ENCODE results near the gene AMZ2.
"Not testable (repeated sequence)": the region's sequence is repeated elsewhere in the genome, so short reads cannot be mapped to it uniquely, and the experiment has no call there.

AMZ2 gene

DNA sequence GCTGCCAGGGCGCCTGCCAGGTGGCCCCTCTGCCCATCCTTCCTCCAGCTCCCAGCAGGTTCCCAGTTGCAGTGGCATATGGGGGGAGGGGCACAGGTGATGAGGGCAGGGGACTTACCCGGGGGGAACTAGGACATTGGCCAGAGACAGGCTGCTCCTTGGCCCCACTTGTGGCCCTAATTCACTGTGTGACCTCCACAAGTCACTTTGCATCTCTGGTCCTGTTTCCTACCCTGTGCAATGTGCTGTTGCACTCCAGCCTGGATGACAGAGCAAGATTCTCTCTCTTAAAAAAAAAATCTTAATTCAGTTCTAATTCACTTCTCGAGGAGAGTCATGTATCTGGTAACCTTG is 46.4 kb upstream of the AMZ2 start:
- H3K23ac ChIP-seq (ENCODE audit: low read length); H3K18ac ChIP-seq (ENCODE audit: low read length); H3K4me2 ChIP-seq (ENCODE audit: low read length); H3K36me3 ChIP-seq (ENCODE audit: control insufficient read depth, insufficient read depth, low read length); H3K27ac ChIP-seq (ENCODE audit: low read depth, low read length); H2BK5ac ChIP-seq (ENCODE audit: low read length); H3K4me3 ChIP-seq (ENCODE audit: low read length); H3K4me1 ChIP-seq (ENCODE audit: control insufficient read depth, low read depth, low read length); H2AK5ac ChIP-seq (ENCODE audit: low read length); DNase-seq; H3K9ac ChIP-seq (ENCODE audit: low read length); H4K5ac ChIP-seq (ENCODE audit: low read length); H2BK15ac ChIP-seq (replicated peaks; ENCODE audit: low read depth); H3K79me2 ChIP-seq (ENCODE audit: control insufficient read depth, insufficient read depth, low read length); H3K56ac ChIP-seq (ENCODE audit: low read length); H3K79me1 ChIP-seq (ENCODE audit: low read length); H4K8ac ChIP-seq (ENCODE audit: low read depth, low read length); H3K4ac ChIP-seq (ENCODE audit: low read depth, low read length); H2BK120ac ChIP-seq (ENCODE audit: low read depth, low read length): not testable (repeated sequence)
- no CpG with 5 or more reads among the region's 3 CpGs for WGBS (ENCODE audit: extremely low coverage, insufficient coverage, low lambda C conversion rate)
- H3K27me3 ChIP-seq (ENCODE audit: insufficient read depth, low read length, poor library complexity): peaks cover 39% of the 10 kb centered on the region

GRCh38 chr17:68202321-68202720 is 45.5 kb upstream of the AMZ2 start:
- H2BK120ac ChIP-seq (ENCODE audit: low read depth, low read length); H2AK5ac ChIP-seq (ENCODE audit: low read length); H4K8ac ChIP-seq (ENCODE audit: low read depth, low read length); H3K79me2 ChIP-seq (ENCODE audit: control insufficient read depth, insufficient read depth, low read length); H3K18ac ChIP-seq (ENCODE audit: low read length); H3K56ac ChIP-seq (ENCODE audit: low read length); H4K5ac ChIP-seq (ENCODE audit: low read length); H3K23ac ChIP-seq (ENCODE audit: low read length); H3K79me1 ChIP-seq (ENCODE audit: low read length); H3K4me1 ChIP-seq (ENCODE audit: control insufficient read depth, low read depth, low read length); DNase-seq; H3K27ac ChIP-seq (ENCODE audit: low read depth, low read length); H3K4me3 ChIP-seq (ENCODE audit: low read length); H2BK5ac ChIP-seq (ENCODE audit: low read length); H2BK15ac ChIP-seq (replicated peaks; ENCODE audit: low read depth); H3K4ac ChIP-seq (ENCODE audit: low read depth, low read length); H3K9ac ChIP-seq (ENCODE audit: low read length); H3K4me2 ChIP-seq (ENCODE audit: low read length); H3K36me3 ChIP-seq (ENCODE audit: control insufficient read depth, insufficient read depth, low read length): not testable (repeated sequence)
- no CpG with 5 or more reads among the region's 2 CpGs for WGBS (ENCODE audit: extremely low coverage, insufficient coverage, low lambda C conversion rate)
- H3K27me3 ChIP-seq (ENCODE audit: insufficient read depth, low read length, poor library complexity): peaks cover 33% of the 10 kb centered on the region

DNA sequence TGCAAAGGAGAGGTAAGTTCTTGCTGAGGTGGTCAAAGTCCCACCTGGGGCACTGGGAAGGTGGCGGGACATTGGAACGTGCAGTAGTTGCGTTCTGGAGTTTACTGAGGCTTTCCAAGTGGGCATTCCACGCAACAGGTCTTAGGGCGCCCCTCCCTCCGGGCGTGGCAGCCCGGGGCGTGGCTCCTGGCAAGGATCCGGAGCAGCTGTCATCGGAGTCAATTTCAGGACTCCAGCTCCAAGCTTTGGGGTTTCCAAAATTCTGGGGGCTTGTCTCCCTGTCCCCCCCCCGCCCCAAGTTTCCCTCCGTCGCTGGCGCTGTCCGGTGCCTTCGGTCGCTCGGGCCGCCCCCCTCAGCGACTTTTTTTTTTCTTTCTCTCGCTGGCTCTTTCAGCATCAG is 43.1 kb upstream of the AMZ2 start:
- H3K27me3 ChIP-seq (ENCODE audit: insufficient read depth, low read length, poor library complexity): peaks cover 11% of the 10 kb centered on the region
- no peak overlapping the region for H3K23ac ChIP-seq (ENCODE audit: low read length)
- no peak overlapping the region for H3K18ac ChIP-seq (ENCODE audit: low read length)
- H2BK15ac ChIP-seq (replicated peaks; ENCODE audit: low read depth): no peak overlapping the region
- no peak overlapping the region for H3K9ac ChIP-seq (ENCODE audit: low read length)
- no peak overlapping the region for H3K4ac ChIP-seq (ENCODE audit: low read depth, low read length)
- no peak overlapping the region for H4K5ac ChIP-seq (ENCODE audit: low read length)
- no peak overlapping the region for H3K56ac ChIP-seq (ENCODE audit: low read length)
- H3K4me1 ChIP-seq (ENCODE audit: control insufficient read depth, low read depth, low read length): peaks cover 3% of the 10 kb centered on the region
- no CpG with 5 or more reads among the region's 22 CpGs for WGBS (ENCODE audit: extremely low coverage, insufficient coverage, low lambda C conversion rate)
- H3K79me2 ChIP-seq (ENCODE audit: control insufficient read depth, insufficient read depth, low read length): no peaks in the 10 kb centered on the region
- no peak overlapping the region for H3K27ac ChIP-seq (ENCODE audit: low read depth, low read length)
- no peak overlapping the region for H2BK120ac ChIP-seq (ENCODE audit: low read depth, low read length)
- no peak for DNase-seq
- no peak overlapping the region for H2BK5ac ChIP-seq (ENCODE audit: low read length)
- H4K8ac ChIP-seq (ENCODE audit: low read depth, low read length): no peak overlapping the region
- no peaks in the 10 kb centered on the region for H3K36me3 ChIP-seq (ENCODE audit: control insufficient read depth, insufficient read depth, low read length)
- H3K4me2 ChIP-seq (ENCODE audit: low read length): peak overlapping the region; percentile 27
- H2AK5ac ChIP-seq (ENCODE audit: low read length): no peak overlapping the region
- no peak overlapping the region for H3K4me3 ChIP-seq (ENCODE audit: low read length)
- no peaks in the 10 kb centered on the region for H3K79me1 ChIP-seq (ENCODE audit: low read length)

- H3K23ac ChIP-seq (ENCODE audit: low read length): no peak overlapping the region
- peak overlapping the region; percentile 83 for H3K9ac ChIP-seq (ENCODE audit: low read length)
- H3K79me1 ChIP-seq (ENCODE audit: low read length): no peaks in the 10 kb centered on the region
- H4K8ac ChIP-seq (ENCODE audit: low read depth, low read length): no peak overlapping the region
- H3K4ac ChIP-seq (ENCODE audit: low read depth, low read length): no peak overlapping the region
- no CpG with 5 or more reads among the region's 71 CpGs for WGBS (ENCODE audit: extremely low coverage, insufficient coverage, low lambda C conversion rate)
- no peak overlapping the region for H2AK5ac ChIP-seq (ENCODE audit: low read length)
- H3K79me2 ChIP-seq (ENCODE audit: control insufficient read depth, insufficient read depth, low read length): no peaks in the 10 kb centered on the region
- no peak overlapping the region for H2BK120ac ChIP-seq (ENCODE audit: low read depth, low read length)
- peaks cover 5% of the 10 kb centered on the region for H3K27me3 ChIP-seq (ENCODE audit: insufficient read depth, low read length, poor library complexity)
- peak overlapping the region; percentile 95 for H3K56ac ChIP-seq (ENCODE audit: low read length)
- peak overlapping the region; percentile 40 for H3K4me2 ChIP-seq (ENCODE audit: low read length)
- no peak overlapping the region for H2BK15ac ChIP-seq (replicated peaks; ENCODE audit: low read depth)
- no peak overlapping the region for H2BK5ac ChIP-seq (ENCODE audit: low read length)
- peak overlapping the region; percentile 62 for H3K4me3 ChIP-seq (ENCODE audit: low read length)
- peak overlapping the region; percentile 85 for H3K18ac ChIP-seq (ENCODE audit: low read length)
- no peaks in the 10 kb centered on the region for H3K36me3 ChIP-seq (ENCODE audit: control insufficient read depth, insufficient read depth, low read length)
- H4K5ac ChIP-seq (ENCODE audit: low read length): no peak overlapping the region
- H3K4me1 ChIP-seq (ENCODE audit: control insufficient read depth, low read depth, low read length): peaks cover 3% of the 10 kb centered on the region
- peak; percentile 91 for DNase-seq
- H3K27ac ChIP-seq (ENCODE audit: low read depth, low read length): no peak overlapping the region
These were observed 42.5 kb upstream of the AMZ2 start for GRCh38 chr17:68205251-68205807.

GRCh38 chr17:68205808-68206720 is 41.8 kb upstream of the AMZ2 start:
- H3K27me3 ChIP-seq (ENCODE audit: insufficient read depth, low read length, poor library complexity): peaks cover 4% of the 10 kb centered on the region
- no peak overlapping the region for H2BK5ac ChIP-seq (ENCODE audit: low read length)
- H3K4ac ChIP-seq (ENCODE audit: low read depth, low read length): no peak overlapping the region
- peak; percentile 16 for DNase-seq
- peaks cover 3% of the 10 kb centered on the region for H3K4me1 ChIP-seq (ENCODE audit: control insufficient read depth, low read depth, low read length)
- H3K18ac ChIP-seq (ENCODE audit: low read length): peak overlapping the region; percentile 85
- H3K79me1 ChIP-seq (ENCODE audit: low read length): no peaks in the 10 kb centered on the region
- no peaks in the 10 kb centered on the region for H3K36me3 ChIP-seq (ENCODE audit: control insufficient read depth, insufficient read depth, low read length)
- H2BK120ac ChIP-seq (ENCODE audit: low read depth, low read length): no peak overlapping the region
- WGBS (ENCODE audit: extremely low coverage, insufficient coverage, low lambda C conversion rate): no CpG with 5 or more reads among the region's 50 CpGs
- peak overlapping the region; percentile 95 for H3K56ac ChIP-seq (ENCODE audit: low read length)
- H2AK5ac ChIP-seq (ENCODE audit: low read length): no peak overlapping the region
- H3K4me3 ChIP-seq (ENCODE audit: low read length): peak overlapping the region; percentile 74
- H3K9ac ChIP-seq (ENCODE audit: low read length): peak overlapping the region; percentile 83
- no peak overlapping the region for H3K23ac ChIP-seq (ENCODE audit: low read length)
- no peak overlapping the region for H4K5ac ChIP-seq (ENCODE audit: low read length)
- no peak overlapping the region for H4K8ac ChIP-seq (ENCODE audit: low read depth, low read length)
- H3K4me2 ChIP-seq (ENCODE audit: low read length): peak overlapping the region; percentile 74
- no peaks in the 10 kb centered on the region for H3K79me2 ChIP-seq (ENCODE audit: control insufficient read depth, insufficient read depth, low read length)
- no peak overlapping the region for H3K27ac ChIP-seq (ENCODE audit: low read depth, low read length)
- H2BK15ac ChIP-seq (replicated peaks; ENCODE audit: low read depth): no peak overlapping the region
